Neutrophil (primary cell): ENCODE measurements around the gene SPATA19.

Experiments
- H3K27ac ChIP-seq: fragments of 200-600 bp; sonication (generic); 2 replicates; pipeline ENCODE4 v1.5.1; 2016; ENCODE audit warnings: mild to moderate bottlenecking, moderate library complexity
- H3K27me3 ChIP-seq: fragments of 200-600 bp; sonication (generic); 2 replicates; pipeline ENCODE4 v1.6.0; 2016; ENCODE audit warnings: mild to moderate bottlenecking
- H3K36me3 ChIP-seq: fragments of 200-600 bp; sonication (generic); 2 replicates; pipeline ENCODE4 v1.5.1; 2017
- H3K4me1 ChIP-seq, 2 experiments: fragments of 200-600 bp in 1 of 2; sonication (generic) in 1 of 2; 1 replicate in 1 of 2; 2 replicates in 1 of 2; pipeline versions ENCODE4 v1.5.1 to v1.6.1; 2013 to 2016; ENCODE audit warnings: low read depth in 1 of 2, low read length in 1 of 2, mild to moderate bottlenecking in 1 of 2, moderate library complexity in 1 of 2; ENCODE audit not compliant: control insufficient read depth in 1 of 2, insufficient read depth in 1 of 2
- H3K4me3 ChIP-seq, 2 experiments: fragments of 200-600 bp in 1 of 2; sonication (generic) in 1 of 2; 1 replicate in 1 of 2; 2 replicates in 1 of 2; pipeline ENCODE4 v1.5.1; 2013 to 2016; ENCODE audit warnings: low read depth in 1 of 2, low read length in 1 of 2, mild to moderate bottlenecking in 1 of 2, moderate library complexity in 1 of 2
- H3K9me3 ChIP-seq: fragments of 200-600 bp; sonication (generic); 2 replicates; pipeline ENCODE4 v1.5.1; 2016
- TF ChIP-seq, protein P1 (sequence below): fragments of 200-600 bp; sonication (generic); IDR thresholded peaks from 2 replicates; pipeline ENCODE4 v1.5.1; 2016; ENCODE audit warnings: antibody characterized with exemption

The SPATA19 gene

DNA sequence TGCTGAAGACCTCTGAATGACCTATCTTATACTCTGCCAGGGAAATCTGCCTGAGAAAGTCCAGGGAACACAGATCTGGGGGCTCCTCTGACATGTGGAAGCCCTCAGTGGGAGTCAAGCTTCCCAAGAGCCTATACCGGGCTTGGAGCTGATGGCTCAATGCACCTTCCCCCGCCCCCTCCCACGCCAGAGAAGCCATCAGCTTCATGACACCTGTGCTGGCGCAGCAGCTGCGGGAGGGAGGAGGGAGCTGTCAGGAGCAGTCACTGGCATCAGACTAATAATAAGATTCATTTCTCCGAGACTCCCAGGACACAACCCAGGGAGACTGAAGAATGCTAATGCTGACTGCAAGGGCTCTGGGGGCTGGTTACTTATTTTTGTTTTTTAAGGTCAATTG, 47.8 kb downstream of the SPATA19 start:
- H3K9me3 ChIP-seq: no peaks in the 10 kb centered on the region
- TF ChIP-seq, protein P1, sequence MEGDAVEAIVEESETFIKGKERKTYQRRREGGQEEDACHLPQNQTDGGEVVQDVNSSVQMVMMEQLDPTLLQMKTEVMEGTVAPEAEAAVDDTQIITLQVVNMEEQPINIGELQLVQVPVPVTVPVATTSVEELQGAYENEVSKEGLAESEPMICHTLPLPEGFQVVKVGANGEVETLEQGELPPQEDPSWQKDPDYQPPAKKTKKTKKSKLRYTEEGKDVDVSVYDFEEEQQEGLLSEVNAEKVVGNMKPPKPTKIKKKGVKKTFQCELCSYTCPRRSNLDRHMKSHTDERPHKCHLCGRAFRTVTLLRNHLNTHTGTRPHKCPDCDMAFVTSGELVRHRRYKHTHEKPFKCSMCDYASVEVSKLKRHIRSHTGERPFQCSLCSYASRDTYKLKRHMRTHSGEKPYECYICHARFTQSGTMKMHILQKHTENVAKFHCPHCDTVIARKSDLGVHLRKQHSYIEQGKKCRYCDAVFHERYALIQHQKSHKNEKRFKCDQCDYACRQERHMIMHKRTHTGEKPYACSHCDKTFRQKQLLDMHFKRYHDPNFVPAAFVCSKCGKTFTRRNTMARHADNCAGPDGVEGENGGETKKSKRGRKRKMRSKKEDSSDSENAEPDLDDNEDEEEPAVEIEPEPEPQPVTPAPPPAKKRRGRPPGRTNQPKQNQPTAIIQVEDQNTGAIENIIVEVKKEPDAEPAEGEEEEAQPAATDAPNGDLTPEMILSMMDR: no peak

GRCh38 chr11:133796043-133796795, 49.1 kb downstream of the SPATA19 start:
- TF ChIP-seq, protein P1: no peak
- H3K4me3 ChIP-seq: no peak overlapping the region

More for the DNA sequence above, 47.8 kb downstream of the SPATA19 start:
- H3K4me1 ChIP-seq: no peaks in the 10 kb centered on the region
- no peaks in the 10 kb centered on the region for H3K36me3 ChIP-seq
- no peak overlapping the region for H3K4me3 ChIP-seq
- no peaks in the 10 kb centered on the region for H3K27me3 ChIP-seq
- H3K27ac ChIP-seq: no peak overlapping the region

DNA sequence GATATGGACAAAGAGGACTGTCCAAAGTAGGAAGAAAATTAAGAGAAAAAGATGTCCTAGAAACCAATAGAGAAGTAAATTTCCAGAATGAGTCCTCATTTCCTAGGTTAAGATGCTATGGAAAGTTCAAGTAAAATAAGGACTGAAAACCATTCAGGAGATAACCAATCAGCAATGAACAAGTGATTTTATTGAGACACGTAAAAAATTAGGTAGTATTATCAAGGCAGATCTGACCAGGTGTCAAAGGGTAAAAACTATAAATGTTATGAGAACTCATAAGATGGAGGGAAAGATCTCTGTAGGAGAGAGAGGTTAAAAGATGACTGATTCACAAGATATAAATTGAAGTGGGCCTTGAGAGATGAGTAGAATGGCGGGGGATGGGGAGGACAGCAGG, 50.2 kb downstream of the SPATA19 start:
- TF ChIP-seq, protein P1: no peak
- Histone ChIP-seq H3K27ac (no peak overlapping the region), H3K4me3 (no peak overlapping the region), H3K27me3 (no peaks in the 10 kb centered on the region), H3K9me3 (no peaks in the 10 kb centered on the region), H3K36me3 (no peaks in the 10 kb centered on the region), H3K4me1 (no peaks in the 10 kb centered on the region)

More at GRCh38 chr11:133796043-133796795, 49.1 kb downstream of the SPATA19 start:
- no peaks in the 10 kb centered on the region for H3K4me1 ChIP-seq
- H3K9me3 ChIP-seq: no peaks in the 10 kb centered on the region
- no peaks in the 10 kb centered on the region for H3K36me3 ChIP-seq
- H3K27ac ChIP-seq: no peak overlapping the region
- H3K27me3 ChIP-seq: no peaks in the 10 kb centered on the region

DNA sequence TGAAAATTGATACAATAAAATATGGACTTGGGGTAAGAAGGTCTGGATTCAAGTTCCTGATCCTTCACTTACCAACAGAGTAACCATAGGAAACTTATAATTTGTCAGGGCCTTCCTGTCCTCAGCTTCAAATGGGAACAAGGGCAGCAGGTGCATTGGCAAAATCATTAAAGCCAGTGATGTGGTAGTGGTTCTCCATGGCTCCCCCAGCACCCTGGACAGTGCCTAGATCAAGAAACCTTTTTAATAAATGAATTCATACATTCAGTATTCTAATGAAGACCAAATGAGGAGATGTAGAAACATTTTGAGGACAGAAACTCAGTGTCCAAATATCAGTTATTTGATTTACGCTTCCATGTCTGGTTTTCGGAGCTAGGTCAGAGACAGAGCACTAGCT, 51.1 kb downstream of the SPATA19 start:
- Histone ChIP-seq H3K9me3 (no peaks in the 10 kb centered on the region), H3K27ac (no peak overlapping the region), H3K4me3 (no peak overlapping the region), H3K4me1 (no peaks in the 10 kb centered on the region), H3K27me3 (no peaks in the 10 kb centered on the region), H3K36me3 (no peaks in the 10 kb centered on the region)
- TF ChIP-seq, protein P1: no peak

GRCh38 chr11:133793271-133794035, 51.9 kb downstream of the SPATA19 start:
- H3K9me3 ChIP-seq: no peaks in the 10 kb centered on the region
- TF ChIP-seq, protein P1: no peak
- no peaks in the 10 kb centered on the region for H3K36me3 ChIP-seq
- H3K27me3 ChIP-seq: peaks cover 7% of the 10 kb centered on the region
- H3K4me1 ChIP-seq: no peaks in the 10 kb centered on the region
- no peak overlapping the region for H3K4me3 ChIP-seq
- no peak overlapping the region for H3K27ac ChIP-seq
